ENCODE results near the gene RFESD.
"Not testable (repeated sequence)": the region's sequence is repeated elsewhere in the genome, so short reads cannot be mapped to it uniquely, and the experiment has no call there.

Gene RFESD

GRCh38 chr5:95667061-95667618 is 20.6 kb downstream of the RFESD start:
- DNase-seq (ENCODE audit: low spot score) = no peak

- no peak for DNase-seq (ENCODE audit: low spot score)
Observed at GRCh38 chr5:95667678-95668077, 21.1 kb downstream of the RFESD start.

GRCh38 chr5:95668216-95668615 is 21.6 kb downstream of the RFESD start:
- DNase-seq (ENCODE audit: low spot score) = no peak

DNA sequence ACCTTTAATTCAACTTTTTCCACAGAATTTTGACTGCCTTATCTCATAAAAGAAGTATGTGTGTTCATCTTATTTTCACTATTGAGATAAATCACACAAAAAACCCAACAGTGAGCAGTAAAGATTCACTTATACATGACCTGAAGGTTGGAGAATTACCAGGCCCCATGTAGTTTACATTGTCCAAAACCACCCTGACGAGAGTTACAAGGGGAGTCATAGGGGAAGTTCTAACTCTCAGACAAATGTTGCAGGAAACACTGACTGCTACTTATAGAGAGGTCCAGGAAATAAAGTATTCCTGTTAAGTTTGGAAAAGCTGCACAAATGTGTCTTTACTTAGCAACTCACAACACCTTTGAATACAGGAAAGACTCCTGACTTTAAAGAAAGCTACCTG is 22.2 kb downstream of the RFESD start:
- DNase-seq (ENCODE audit: low spot score) = no peak

- no peak for DNase-seq (ENCODE audit: low spot score)
Observed at GRCh38 chr5:95669540-95669939, 23.0 kb downstream of the RFESD start.

GRCh38 chr5:95669985-95670384 is 23.4 kb downstream of the RFESD start:
- no peak for DNase-seq (ENCODE audit: low spot score)

DNA sequence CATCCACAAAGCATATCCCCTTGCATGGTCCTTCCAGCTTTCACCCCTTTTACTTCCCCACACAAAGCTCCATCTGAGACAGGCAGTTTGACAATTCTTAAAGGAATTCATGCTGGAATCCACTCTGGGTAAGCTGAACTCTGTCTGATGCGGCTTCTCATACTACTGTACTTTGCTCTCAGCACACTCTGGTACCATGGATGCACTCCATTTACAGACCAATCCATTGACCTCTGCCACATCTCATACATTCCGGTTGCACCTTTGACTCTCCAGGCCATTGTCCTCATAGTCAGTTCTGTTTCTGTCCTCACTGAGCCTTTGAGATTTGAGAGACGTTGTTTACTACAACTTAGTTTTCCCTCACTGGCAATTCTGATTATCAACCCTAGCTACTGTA is 24.0 kb downstream of the RFESD start:
- DNase-seq (ENCODE audit: low spot score) = no peak

DNA sequence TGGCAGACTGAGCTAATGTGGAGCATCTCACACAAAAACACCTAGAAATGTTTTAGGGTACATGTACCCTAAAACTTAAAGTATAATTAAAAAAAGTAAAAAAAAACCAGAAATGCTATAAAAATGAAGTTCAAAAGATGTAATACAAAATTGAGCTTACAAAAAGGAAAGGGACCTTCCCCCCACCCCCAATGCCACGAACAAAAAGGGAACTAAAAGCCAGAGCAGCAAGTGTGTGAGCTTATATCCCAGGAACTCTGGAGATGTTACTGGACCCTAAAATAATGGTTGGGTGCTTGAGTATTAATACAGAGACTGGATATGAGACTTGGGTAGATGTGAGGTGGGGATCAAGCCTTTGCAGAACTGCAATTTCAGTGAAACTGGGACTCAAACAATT is 25.2 kb downstream of the RFESD start:
- DNase-seq (ENCODE audit: low spot score) = no peak

- no peak for DNase-seq (ENCODE audit: low spot score)
Observed at GRCh38 chr5:95672641-95673040, 26.1 kb downstream of the RFESD start.

GRCh38 chr5:95673081-95673480 is 26.5 kb downstream of the RFESD start:
- no peak for DNase-seq (ENCODE audit: low spot score)

GRCh38 chr5:95682891-95683290 is 36.3 kb downstream of the RFESD start, which contains the start of gene SPATA9:
TSS of gene SPATA9 (minus strand) at chr5:95682991. CDS start at chr5:95682854, 137 bp downstream.
- DNase-seq (ENCODE audit: low spot score) = no peak

- DNase-seq (ENCODE audit: low spot score) = no peak
Observed at GRCh38 chr5:95684361-95684760, 37.8 kb downstream of the RFESD start.

DNA sequence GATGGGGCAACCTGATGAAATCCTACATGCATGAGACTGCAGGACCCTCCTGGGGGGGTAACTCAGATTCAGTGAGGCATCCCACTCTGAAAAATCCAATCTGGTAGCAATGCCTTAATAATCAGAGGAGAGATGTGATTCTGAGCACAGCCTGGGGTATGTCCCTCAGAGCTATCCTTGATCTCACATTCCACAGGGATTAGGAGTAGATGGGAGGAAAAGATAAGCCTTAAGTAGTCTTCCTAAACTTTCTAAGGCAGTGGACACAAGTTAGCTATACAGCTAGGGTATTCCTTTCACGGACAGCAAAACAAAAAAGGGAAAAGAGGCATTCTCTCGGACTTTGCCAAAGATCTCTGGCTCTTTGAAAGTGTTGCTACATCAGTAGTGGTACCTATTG is 40.1 kb downstream of the RFESD start:
- DNase-seq (ENCODE audit: low spot score) = no peak

DNA sequence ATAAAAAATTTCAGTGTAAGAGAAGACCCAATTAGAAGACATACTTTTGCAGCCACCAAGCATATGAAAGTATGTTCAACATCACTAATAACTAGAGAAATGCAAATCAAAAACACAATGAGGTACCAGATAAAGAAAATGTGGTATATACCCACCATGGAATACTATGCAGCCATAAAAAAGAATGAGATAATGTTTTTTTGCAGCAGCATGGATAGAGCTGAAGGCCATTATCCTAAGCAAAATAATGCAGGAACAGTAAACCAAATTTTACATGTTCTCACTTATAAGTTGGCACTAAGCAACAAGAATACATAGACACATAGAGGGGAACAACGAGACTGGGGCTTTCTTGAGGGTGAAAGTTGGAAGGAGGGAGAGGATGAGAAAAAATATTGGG is 43.1 kb downstream of the RFESD start:
- DNase-seq (ENCODE audit: low spot score) = no peak

DNA sequence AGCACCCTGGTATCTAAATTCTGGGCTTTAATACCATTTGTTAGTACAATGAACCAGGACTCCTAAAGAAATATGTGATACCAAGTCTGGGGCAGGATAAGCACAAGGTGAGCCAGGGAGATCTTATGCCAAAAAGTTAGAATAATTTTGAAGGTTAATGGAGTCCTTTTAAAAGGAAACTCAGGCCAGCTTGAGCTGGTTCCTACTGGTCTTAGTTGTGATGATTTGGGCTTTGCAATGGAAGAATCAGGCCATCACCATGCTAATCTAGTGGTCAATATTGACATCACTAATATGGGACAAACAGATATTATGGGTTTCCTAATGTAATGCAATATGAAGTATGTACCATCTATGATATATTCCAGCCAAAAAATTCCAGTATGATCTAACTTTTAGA is 43.8 kb downstream of the RFESD start:
- DNase-seq (ENCODE audit: low spot score) = no peak

- DNase-seq (ENCODE audit: low spot score) = peak; percentile 11
Observed at GRCh38 chr5:95697781-95698681, 51.5 kb downstream of the RFESD start.

DNA sequence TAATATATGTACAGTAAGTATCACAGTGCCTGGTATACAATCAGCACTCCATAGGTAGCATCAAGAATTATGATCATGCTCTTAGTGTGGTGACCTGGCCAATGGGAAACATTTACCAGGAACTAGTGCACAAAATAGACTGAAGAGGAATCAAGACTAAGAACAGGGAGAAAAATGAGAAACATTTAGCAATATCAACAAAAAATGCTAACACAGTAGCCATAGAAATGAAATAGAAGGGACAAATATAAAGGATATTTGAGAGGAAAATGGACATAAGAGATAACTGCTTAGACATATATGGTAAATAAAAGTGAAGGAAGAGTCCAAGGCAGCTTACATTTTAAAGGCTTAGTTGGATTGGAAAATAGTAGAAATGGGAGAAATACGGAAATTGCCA is 52.8 kb downstream of the RFESD start:
- DNase-seq (ENCODE audit: low spot score) = no peak

- DNase-seq (ENCODE audit: low spot score) = no peak
Observed at GRCh38 chr5:95701074-95701473, 54.5 kb downstream of the RFESD start.

DNA sequence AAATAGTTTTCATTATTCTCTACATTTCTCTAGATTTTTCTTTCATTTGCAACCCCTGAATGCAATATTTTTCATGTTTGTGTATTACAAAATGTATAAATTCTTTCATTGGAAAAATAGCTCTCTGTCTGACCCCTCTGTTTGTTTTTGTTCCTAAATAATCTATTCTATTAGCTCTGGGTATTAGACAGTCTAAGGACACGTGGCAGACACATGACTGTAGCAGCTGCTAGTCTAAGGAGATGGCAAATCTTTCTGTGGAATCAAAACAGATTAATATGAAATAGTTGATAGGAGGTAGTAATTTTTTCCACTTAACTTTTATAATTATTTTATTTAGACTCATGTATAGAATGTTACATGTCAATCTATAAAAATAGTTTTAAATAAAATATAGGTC is 57.6 kb downstream of the RFESD start:
- DNase-seq (ENCODE audit: low spot score) = no peak

GRCh38 chr5:95706196-95706595 is 59.6 kb downstream of the RFESD start:
- DNase-seq (ENCODE audit: low spot score) = not testable (repeated sequence)

- no peak for DNase-seq (ENCODE audit: low spot score)
Observed at GRCh38 chr5:95707055-95707454, 60.5 kb downstream of the RFESD start.

All from LoVo (cell line).